KMS-11 (cell line): Measurements from ENCODE around the gene TTLL11.

Experiments
- H2AFZ ChIP-seq: fragments of 200-600 bp; sonication (generic); 2 replicates; pipeline ENCODE4 v1.6.1; 2016; ENCODE audit warnings: antibody characterized with exemption, mixed run types, low read depth
- H3K27ac ChIP-seq: fragments of 200-600 bp; sonication (generic); 2 replicates; pipeline ENCODE4 v1.6.1; 2016; ENCODE audit warnings: mild to moderate bottlenecking, mixed run types
- H3K27me3 ChIP-seq: fragments of 200-600 bp; sonication (generic); 2 replicates; pipeline ENCODE4 v1.6.1; 2017; ENCODE audit warnings: mild to moderate bottlenecking, low read depth, mixed run types, moderate library complexity; ENCODE audit not compliant: insufficient read depth
- H3K36me3 ChIP-seq: fragments of 200-600 bp; sonication (generic); 2 replicates; pipeline ENCODE4 v1.6.1; 2017; ENCODE audit warnings: mild to moderate bottlenecking, mixed run types; ENCODE audit not compliant: insufficient read depth
- H3K4me1 ChIP-seq: fragments of 200-600 bp; sonication (generic); 2 replicates; pipeline ENCODE4 v1.6.1; 2016; ENCODE audit warnings: mild to moderate bottlenecking, low read depth, mixed run types; ENCODE audit not compliant: poor library complexity, severe bottlenecking
- H3K4me2 ChIP-seq: fragments of 200-600 bp; sonication (generic); 2 replicates; pipeline ENCODE4 v1.7.0; 2016; ENCODE audit warnings: mild to moderate bottlenecking, mixed run types
- H3K4me3 ChIP-seq: fragments of 200-600 bp; sonication (generic); IDR thresholded peaks from 2 replicates; pipeline ENCODE4 v1.6.1; 2017; ENCODE audit warnings: low read depth, low read length, mixed read lengths; ENCODE audit not compliant: insufficient read depth
- H3K79me2 ChIP-seq: fragments of 200-600 bp; sonication (generic); 2 replicates; pipeline ENCODE4 v1.6.1; 2016; ENCODE audit warnings: low read depth, mixed run types; ENCODE audit not compliant: insufficient read depth
- H3K9ac ChIP-seq: fragments of 200-600 bp; sonication (generic); 2 replicates; pipeline ENCODE4 v1.6.1; 2016; ENCODE audit warnings: mild to moderate bottlenecking, mixed run types
- H4K20me1 ChIP-seq: fragments of 200-600 bp; sonication (generic); 2 replicates; pipeline ENCODE4 v1.6.1; 2016; ENCODE audit warnings: mild to moderate bottlenecking, mixed run types; ENCODE audit not compliant: insufficient read depth
- CTCF ChIP-seq: fragments of 200-600 bp; sonication (generic); conservative IDR thresholded peaks from 2 replicates; pipeline ENCODE4 v1.6.1; 2017; ENCODE audit warnings: low read depth, mild to moderate bottlenecking, antibody characterized with exemption, low read length, moderate library complexity, mixed read lengths

The TTLL11 gene

DNA sequence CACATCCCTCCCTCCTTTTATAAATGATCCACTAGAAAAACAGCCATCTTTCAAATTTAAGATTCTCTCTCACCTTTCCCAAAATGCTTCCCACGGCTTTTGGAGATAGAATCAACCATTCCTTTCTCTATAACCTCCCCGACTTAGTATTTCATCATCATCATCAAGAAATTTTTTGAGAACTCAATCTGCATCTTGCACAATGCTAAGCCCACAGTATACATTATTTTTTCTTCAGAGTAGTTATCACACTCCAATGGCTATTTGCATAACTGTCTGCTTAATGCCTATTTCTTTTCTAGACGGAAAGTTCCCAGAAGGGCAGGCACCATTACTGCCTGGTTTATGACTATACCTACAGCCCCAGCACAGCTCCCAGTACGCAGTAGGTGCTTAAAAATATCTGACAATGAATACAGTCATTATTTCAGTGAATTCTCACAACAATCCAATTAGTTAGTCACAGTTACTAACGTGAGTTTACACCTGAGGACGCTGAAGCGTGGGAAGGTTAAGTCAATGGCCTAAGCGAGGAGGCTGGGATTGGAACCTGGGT, 212.7 kb downstream of the TTLL11 start:
- Histone ChIP-seq H3K79me2 (no peaks in the 10 kb centered on the region), H3K4me3 (no peak overlapping the region), H2AFZ (no peak overlapping the region), H3K36me3 (no peaks in the 10 kb centered on the region), H3K9ac (no peak overlapping the region), H3K27ac (no peak overlapping the region), H3K4me1 (no peaks in the 10 kb centered on the region), H4K20me1 (no peaks in the 10 kb centered on the region), H3K27me3 (no peaks in the 10 kb centered on the region), H3K4me2 (no peak overlapping the region)
- TF ChIP-seq CTCF = no peak

DNA sequence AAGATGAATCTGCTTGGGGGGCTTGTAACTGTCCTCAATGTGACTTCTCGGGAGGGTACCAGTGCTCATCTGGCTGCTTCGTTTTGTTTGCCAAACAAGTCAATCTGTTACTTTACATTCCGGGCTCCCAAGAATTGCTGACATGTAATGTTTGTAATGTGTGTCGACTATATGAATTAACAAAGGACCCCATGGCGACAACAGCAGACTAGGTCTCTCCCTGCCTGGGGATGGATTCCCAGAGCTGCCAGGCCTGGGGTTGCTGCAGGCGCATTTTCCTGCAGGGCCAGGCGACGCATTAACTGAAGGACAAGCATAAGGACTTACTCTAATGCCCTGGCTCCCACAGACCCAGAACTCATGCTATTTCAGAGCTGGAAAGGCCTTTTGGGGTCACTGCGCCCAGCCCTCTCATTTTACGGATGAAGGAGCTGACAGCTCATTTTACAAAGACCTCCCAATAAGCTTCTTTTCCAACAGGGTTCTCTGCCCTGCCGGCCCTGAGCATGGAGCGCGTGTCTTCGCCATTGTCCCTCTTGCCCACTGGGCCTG, 214.8 kb downstream of the TTLL11 start:
- Histone ChIP-seq H2AFZ (no peak overlapping the region), H3K9ac (no peak overlapping the region), H3K36me3 (no peaks in the 10 kb centered on the region), H4K20me1 (no peaks in the 10 kb centered on the region), H3K4me2 (no peak overlapping the region), H3K79me2 (no peaks in the 10 kb centered on the region), H3K27ac (no peak overlapping the region), H3K4me1 (no peaks in the 10 kb centered on the region), H3K4me3 (no peak overlapping the region), H3K27me3 (no peaks in the 10 kb centered on the region)
- no peak for TF ChIP-seq CTCF

- Histone ChIP-seq H4K20me1 (no peaks in the 10 kb centered on the region), H3K36me3 (no peaks in the 10 kb centered on the region), H3K4me1 (no peaks in the 10 kb centered on the region), H3K79me2 (no peaks in the 10 kb centered on the region), H2AFZ (no peak overlapping the region), H3K27ac (no peak overlapping the region), H3K4me2 (no peak overlapping the region), H3K9ac (no peak overlapping the region), H3K27me3 (no peaks in the 10 kb centered on the region), H3K4me3 (no peak overlapping the region)
- TF ChIP-seq CTCF = no peak
These were observed 216.3 kb downstream of the TTLL11 start for GRCh38 chr9:121876658-121877271.

GRCh38 chr9:121876255-121876654, 216.9 kb downstream of the TTLL11 start:
- no peak overlapping the region for H3K9ac ChIP-seq
- no peak overlapping the region for H3K4me3 ChIP-seq
- no peak for TF ChIP-seq CTCF
- H3K4me2 ChIP-seq = no peak overlapping the region
- no peaks in the 10 kb centered on the region for H3K27me3 ChIP-seq
- no peaks in the 10 kb centered on the region for H3K4me1 ChIP-seq
- no peaks in the 10 kb centered on the region for H3K79me2 ChIP-seq
- H4K20me1 ChIP-seq = no peaks in the 10 kb centered on the region
- H3K27ac ChIP-seq = no peak overlapping the region
- no peaks in the 10 kb centered on the region for H3K36me3 ChIP-seq
- H2AFZ ChIP-seq = no peak overlapping the region
